Measurements from ENCODE around the gene ZNF8. TPM values are rescaled to one million over a fixed set of nuclear protein-coding genes. Genes with fewer than 3 reads are reported as not detected.

ZNF8 gene
- total RNA-seq, 2 experiments from 2014 or later = 4.4 to 4.5 TPM

Small RNAs within 50 kb of the gene (microRNA-seq; reads per million reads assigned to microRNA genes)
- not detected for gene MIR6806 (ENCODE audit: borderline replicate concordance)

Other genes with a start within 250 kb of the ZNF8 start
- gene ZSCAN1, start 244.9 kb upstream of the ZNF8 start, total RNA-seq = not detected
- gene ZNF135, start 219.7 kb upstream of the ZNF8 start, total RNA-seq = 1 to 10 TPM; 1.3 to 1.5 TPM
- gene ZSCAN18, start 180.7 kb upstream of the ZNF8 start, total RNA-seq = 10 to 100 TPM; 23.1 to 29.2 TPM
- 1 to 10 TPM; 4.9 to 5.0 TPM for gene ZNF329, start 128.2 kb upstream of the ZNF8 start, total RNA-seq
- gene ZNF274, start 95.9 kb upstream of the ZNF8 start, total RNA-seq = 10 to 100 TPM; 20.2 to 20.5 TPM
- 10 to 100 TPM; 32.2 to 38.5 TPM for gene ZNF544, start 50.0 kb upstream of the ZNF8 start, total RNA-seq
- 10 to 100 TPM; 38.6 to 53.6 TPM for gene ERVK3-1, start 26.4 kb downstream of the ZNF8 start, total RNA-seq
- 1 to 10 TPM; 3.1 to 3.8 TPM for gene ZSCAN22, start 48.0 kb downstream of the ZNF8 start, total RNA-seq
- gene A1BG, start 74.5 kb downstream of the ZNF8 start, total RNA-seq = 1 to 10 TPM; 2.9 to 4.7 TPM
- gene ZNF497, start 83.8 kb downstream of the ZNF8 start, total RNA-seq = 1 to 10 TPM; 1.1 to 1.5 TPM
- gene ZNF837, start 102.1 kb downstream of the ZNF8 start, total RNA-seq = 1 to 10 TPM; 2.0 to 2.5 TPM
- 1,000 to 10,000 TPM; 1,234 to 1,535 TPM for gene RPS5, start 108.3 kb downstream of the ZNF8 start, total RNA-seq
- under 1 TPM; 0.25 to 0.56 TPM for gene RNF225, start 116.7 kb downstream of the ZNF8 start, total RNA-seq
- gene ZNF584, start 129.7 kb downstream of the ZNF8 start, total RNA-seq = 10 to 100 TPM in 1 of 2 experiments, 1 to 10 TPM in 1; 9.9 to 11.2 TPM
- 1 to 10 TPM; 3.3 to 4.4 TPM for gene ZNF132, start 161.2 kb downstream of the ZNF8 start, total RNA-seq
- 1 to 10 TPM; 5.8 to 7.5 TPM for gene ZNF324B, start 172.7 kb downstream of the ZNF8 start, total RNA-seq
- gene ZNF324, start 188.1 kb downstream of the ZNF8 start, total RNA-seq = 1 to 10 TPM; 4.7 to 7.5 TPM
- 1 to 10 TPM; 4.2 to 4.7 TPM for gene ZNF446, start 197.4 kb downstream of the ZNF8 start, total RNA-seq
- gene SLC27A5, start 233.0 kb downstream of the ZNF8 start, total RNA-seq = 10 to 100 TPM in 1 of 2 experiments, 1 to 10 TPM in 1; 8.9 to 19.5 TPM
- 10 to 100 TPM; 10.1 to 11.1 TPM for gene ZBTB45, start 240.9 kb downstream of the ZNF8 start, total RNA-seq

All from activated CD4-positive, alpha-beta T cell treated with anti-CD3 and anti-CD28 coated beads for 36 hours (primary cell).